Neutrophil (primary cell): ENCODE data around the gene QSOX1.
A peak's percentile ranks its signal among the peaks of the same experiment; 100 is the strongest.

Experiments used
- H3K27ac ChIP-seq: fragments of 200-600 bp; sonication (generic); 2 replicates; pipeline ENCODE4 v1.5.1; 2016; ENCODE audit warnings: mild to moderate bottlenecking, moderate library complexity
- H3K27me3 ChIP-seq: fragments of 200-600 bp; sonication (generic); 2 replicates; pipeline ENCODE4 v1.6.0; 2016; ENCODE audit warnings: mild to moderate bottlenecking
- H3K36me3 ChIP-seq: fragments of 200-600 bp; sonication (generic); 2 replicates; pipeline ENCODE4 v1.5.1; 2017
- H3K4me1 ChIP-seq, 2 experiments: fragments of 200-600 bp in 1 of 2; sonication (generic) in 1 of 2; 1 replicate in 1 of 2; 2 replicates in 1 of 2; pipeline versions ENCODE4 v1.5.1 to v1.6.1; 2013 to 2016; ENCODE audit warnings: low read depth in 1 of 2, low read length in 1 of 2, mild to moderate bottlenecking in 1 of 2, moderate library complexity in 1 of 2; ENCODE audit not compliant: control insufficient read depth in 1 of 2, insufficient read depth in 1 of 2
- H3K4me3 ChIP-seq, 2 experiments: fragments of 200-600 bp in 1 of 2; sonication (generic) in 1 of 2; 1 replicate in 1 of 2; 2 replicates in 1 of 2; pipeline ENCODE4 v1.5.1; 2013 to 2016; ENCODE audit warnings: low read depth in 1 of 2, low read length in 1 of 2, mild to moderate bottlenecking in 1 of 2, moderate library complexity in 1 of 2
- H3K9me3 ChIP-seq: fragments of 200-600 bp; sonication (generic); 2 replicates; pipeline ENCODE4 v1.5.1; 2016
- TF ChIP-seq, protein P1 (sequence below): fragments of 200-600 bp; sonication (generic); IDR thresholded peaks from 2 replicates; pipeline ENCODE4 v1.5.1; 2016; ENCODE audit warnings: antibody characterized with exemption

The QSOX1 gene, protein sequence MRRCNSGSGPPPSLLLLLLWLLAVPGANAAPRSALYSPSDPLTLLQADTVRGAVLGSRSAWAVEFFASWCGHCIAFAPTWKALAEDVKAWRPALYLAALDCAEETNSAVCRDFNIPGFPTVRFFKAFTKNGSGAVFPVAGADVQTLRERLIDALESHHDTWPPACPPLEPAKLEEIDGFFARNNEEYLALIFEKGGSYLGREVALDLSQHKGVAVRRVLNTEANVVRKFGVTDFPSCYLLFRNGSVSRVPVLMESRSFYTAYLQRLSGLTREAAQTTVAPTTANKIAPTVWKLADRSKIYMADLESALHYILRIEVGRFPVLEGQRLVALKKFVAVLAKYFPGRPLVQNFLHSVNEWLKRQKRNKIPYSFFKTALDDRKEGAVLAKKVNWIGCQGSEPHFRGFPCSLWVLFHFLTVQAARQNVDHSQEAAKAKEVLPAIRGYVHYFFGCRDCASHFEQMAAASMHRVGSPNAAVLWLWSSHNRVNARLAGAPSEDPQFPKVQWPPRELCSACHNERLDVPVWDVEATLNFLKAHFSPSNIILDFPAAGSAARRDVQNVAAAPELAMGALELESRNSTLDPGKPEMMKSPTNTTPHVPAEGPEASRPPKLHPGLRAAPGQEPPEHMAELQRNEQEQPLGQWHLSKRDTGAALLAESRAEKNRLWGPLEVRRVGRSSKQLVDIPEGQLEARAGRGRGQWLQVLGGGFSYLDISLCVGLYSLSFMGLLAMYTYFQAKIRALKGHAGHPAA

DNA sequence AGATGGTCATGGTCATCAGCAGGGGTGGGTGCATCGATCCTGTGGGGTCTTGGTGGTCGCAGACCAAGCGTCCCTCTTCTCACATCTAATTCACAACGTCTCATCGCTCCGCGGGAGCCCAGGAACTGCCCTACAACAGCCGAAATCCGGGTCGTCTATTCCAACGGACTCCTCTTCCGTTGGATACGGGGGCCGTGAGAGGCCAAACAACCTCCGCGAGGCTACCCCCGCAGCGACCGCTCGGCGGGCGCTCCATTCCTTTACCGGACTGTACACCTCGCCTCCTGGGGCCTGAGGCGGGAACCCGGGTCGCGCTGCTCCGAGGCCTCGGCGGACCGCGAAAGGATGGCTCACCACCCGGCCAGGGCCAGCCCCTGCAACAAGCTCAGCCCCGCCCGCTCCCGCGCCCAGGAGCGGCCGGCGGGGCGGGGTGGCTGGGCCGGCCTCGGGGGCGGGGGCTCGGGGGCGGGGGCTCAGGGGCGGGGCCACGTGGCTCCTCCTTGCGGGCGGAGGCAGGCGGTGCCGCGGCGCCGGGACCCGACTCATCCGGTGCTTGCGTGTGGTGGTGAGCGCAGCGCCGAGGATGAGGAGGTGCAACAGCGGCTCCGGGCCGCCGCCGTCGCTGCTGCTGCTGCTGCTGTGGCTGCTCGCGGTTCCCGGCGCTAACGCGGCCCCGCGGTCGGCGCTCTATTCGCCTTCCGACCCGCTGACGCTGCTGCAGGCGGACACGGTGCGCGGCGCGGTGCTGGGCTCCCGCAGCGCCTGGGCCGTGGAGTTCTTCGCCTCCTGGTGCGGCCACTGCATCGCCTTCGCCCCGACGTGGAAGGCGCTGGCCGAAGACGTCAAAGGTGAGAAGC lies at the start of gene QSOX1:
TSS of gene QSOX1 (plus strand) at position 545 of the 857 bp plus-strand sequence. CDS start at position 584, 39 bp downstream.
- TF ChIP-seq, protein P1, sequence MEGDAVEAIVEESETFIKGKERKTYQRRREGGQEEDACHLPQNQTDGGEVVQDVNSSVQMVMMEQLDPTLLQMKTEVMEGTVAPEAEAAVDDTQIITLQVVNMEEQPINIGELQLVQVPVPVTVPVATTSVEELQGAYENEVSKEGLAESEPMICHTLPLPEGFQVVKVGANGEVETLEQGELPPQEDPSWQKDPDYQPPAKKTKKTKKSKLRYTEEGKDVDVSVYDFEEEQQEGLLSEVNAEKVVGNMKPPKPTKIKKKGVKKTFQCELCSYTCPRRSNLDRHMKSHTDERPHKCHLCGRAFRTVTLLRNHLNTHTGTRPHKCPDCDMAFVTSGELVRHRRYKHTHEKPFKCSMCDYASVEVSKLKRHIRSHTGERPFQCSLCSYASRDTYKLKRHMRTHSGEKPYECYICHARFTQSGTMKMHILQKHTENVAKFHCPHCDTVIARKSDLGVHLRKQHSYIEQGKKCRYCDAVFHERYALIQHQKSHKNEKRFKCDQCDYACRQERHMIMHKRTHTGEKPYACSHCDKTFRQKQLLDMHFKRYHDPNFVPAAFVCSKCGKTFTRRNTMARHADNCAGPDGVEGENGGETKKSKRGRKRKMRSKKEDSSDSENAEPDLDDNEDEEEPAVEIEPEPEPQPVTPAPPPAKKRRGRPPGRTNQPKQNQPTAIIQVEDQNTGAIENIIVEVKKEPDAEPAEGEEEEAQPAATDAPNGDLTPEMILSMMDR, result peak; percentile 81
- Histone ChIP-seq H3K27ac (peak within 1 kb of the TSS; percentile 94), H3K27me3 (no peaks in the 10 kb centered on the region), H3K4me3 (peak within 1 kb of the TSS; percentile 90 to 93), H3K36me3 (no peaks in the 10 kb centered on the region), H3K9me3 (no peaks in the 10 kb centered on the region), H3K4me1 (peaks cover 70% of the 10 kb centered on the region in 2 experiments)

DNA sequence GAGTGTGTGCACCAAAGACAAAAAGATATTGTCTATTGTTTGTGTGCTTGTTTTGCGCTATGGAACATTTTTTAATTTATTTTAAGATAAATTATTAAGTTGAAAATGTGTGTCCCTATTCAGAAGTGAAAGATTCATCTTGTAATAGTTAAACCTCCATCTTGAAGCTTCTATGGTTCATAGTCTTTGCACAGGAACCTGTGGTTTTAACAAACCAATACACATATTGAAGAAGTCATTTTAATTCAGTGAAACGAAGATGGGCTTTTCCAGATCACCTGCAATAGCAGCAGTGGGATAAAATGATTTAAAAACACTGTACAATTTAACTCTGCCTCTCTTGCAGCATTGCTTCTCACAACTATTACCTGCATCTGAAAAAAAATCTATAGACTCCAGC lies 42.6 kb upstream of the QSOX1 start:
- H3K4me1 ChIP-seq, result peaks cover 18 to 22% of the 10 kb centered on the region in 2 experiments
- no peak overlapping the region for H3K4me3 ChIP-seq
- peaks cover 39% of the 10 kb centered on the region for H3K36me3 ChIP-seq
- TF ChIP-seq, protein P1, result no peak
- H3K27me3 ChIP-seq, result no peaks in the 10 kb centered on the region
- no peaks in the 10 kb centered on the region for H3K9me3 ChIP-seq
- H3K27ac ChIP-seq, result no peak overlapping the region

DNA sequence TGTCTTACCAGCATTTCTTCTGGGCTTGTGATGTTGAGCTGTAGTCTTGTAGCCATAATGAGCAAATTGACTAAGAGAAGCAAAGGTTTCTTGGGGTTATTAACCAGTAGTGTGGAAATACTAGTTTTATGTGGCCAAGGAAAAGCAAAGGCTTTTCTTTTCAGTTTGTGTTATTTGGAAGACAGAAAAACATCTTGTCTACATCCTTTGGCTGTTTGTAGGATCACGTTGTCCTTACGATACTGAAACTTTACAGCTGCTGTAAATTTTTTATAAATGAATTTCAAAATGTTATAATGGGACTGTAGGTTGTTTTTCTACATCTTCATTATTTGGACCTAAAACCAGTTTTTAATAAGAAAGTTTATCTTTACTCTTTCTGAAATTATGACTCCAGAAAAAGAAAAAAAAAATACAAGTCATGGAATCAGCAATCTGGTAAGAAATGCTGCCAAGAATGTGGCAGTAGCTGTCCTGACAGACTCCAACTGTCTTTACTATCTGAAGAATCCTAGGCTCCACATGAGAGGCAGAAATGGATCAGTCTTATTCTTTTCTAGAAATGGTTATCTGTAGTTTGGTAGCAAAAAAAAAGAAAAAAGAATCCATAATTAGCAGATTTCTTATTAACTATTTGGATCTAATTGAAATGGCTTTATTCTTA lies 41.6 kb upstream of the QSOX1 start:
- no peaks in the 10 kb centered on the region for H3K27me3 ChIP-seq
- H3K9me3 ChIP-seq, result no peaks in the 10 kb centered on the region
- no peak overlapping the region for H3K4me3 ChIP-seq
- no peak overlapping the region for H3K27ac ChIP-seq
- H3K4me1 ChIP-seq, result peaks cover 26 to 27% of the 10 kb centered on the region in 2 experiments
- peaks cover 34% of the 10 kb centered on the region for H3K36me3 ChIP-seq
- TF ChIP-seq, protein P1, result no peak

DNA sequence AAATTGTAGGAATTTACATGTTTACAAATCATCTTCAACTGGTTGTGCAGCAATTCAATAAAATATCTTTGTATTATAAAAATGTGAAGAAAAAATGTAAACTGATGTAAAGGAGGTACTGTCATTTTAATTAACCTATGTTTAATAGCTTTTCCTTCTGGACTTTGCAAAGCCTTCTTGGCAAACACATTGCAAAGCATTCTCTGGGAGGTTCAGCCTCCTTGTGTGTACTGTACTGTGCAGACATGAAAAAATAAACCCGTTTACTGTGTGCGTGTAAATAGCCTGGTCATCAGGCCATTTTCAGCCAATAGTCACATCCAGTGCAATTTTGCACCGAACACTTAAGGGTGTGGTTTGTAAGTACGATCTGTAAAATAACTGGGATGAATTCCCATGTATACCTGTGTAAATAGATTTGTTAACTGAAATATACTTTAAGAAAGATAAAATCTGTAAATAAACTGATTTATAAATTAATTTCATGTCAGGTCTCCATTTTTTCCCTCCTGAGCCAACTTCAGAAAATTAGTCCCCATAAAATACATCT lies 40.2 kb upstream of the QSOX1 start:
- TF ChIP-seq, protein P1, result no peak
- no peaks in the 10 kb centered on the region for H3K9me3 ChIP-seq
- no peaks in the 10 kb centered on the region for H3K27me3 ChIP-seq
- peaks cover 14 to 17% of the 10 kb centered on the region in 2 experiments for H3K4me1 ChIP-seq
- H3K27ac ChIP-seq, result no peak overlapping the region
- no peak overlapping the region for H3K4me3 ChIP-seq
- H3K36me3 ChIP-seq, result peaks cover 34% of the 10 kb centered on the region
